ENCODE data around the gene RFTN1. TPM values are rescaled to one million over a fixed set of nuclear protein-coding genes. Genes with fewer than 3 reads are reported as not detected.

RFTN1 gene
- polyA plus RNA-seq, 4 donors, result 30.2 to 35.5 (median 32.5) TPM

GRCh38 chr3:16369885-16370284 lies 143.6 kb downstream of the RFTN1 start:
- DNase-seq (ENCODE audit: low read depth in 4 of 4, low spot score in 2 of 4), result no peak

GRCh38 chr3:16369276-16369675 lies 144.2 kb downstream of the RFTN1 start:
- DNase-seq (ENCODE audit: low read depth in 4 of 4, low spot score in 2 of 4), result no peak

DNA sequence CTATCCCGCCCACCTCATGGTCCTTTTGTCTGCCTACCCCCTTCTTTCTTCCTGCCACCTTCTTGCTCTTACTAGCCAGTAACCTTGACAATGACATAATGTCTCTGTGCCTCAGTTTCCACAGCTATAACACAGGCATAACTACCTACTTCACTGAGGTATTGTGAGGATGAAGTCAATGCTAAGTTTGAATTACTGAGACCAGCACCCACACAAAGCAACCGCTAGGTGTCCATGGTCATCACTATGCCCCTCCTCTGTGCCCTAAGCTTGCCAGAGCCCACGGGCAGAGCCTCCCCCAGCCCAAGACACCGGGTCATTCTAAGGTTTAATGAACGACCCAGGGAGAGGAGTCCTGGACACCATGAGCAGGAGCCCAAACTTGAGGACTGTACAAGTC lies 146.9 kb downstream of the RFTN1 start:
- no peak for DNase-seq (ENCODE audit: low read depth in 4 of 4, low spot score in 2 of 4)

GRCh38 chr3:16365491-16366128 lies 147.9 kb downstream of the RFTN1 start:
- no peak for DNase-seq (ENCODE audit: low read depth in 4 of 4, low spot score in 2 of 4)

DNA sequence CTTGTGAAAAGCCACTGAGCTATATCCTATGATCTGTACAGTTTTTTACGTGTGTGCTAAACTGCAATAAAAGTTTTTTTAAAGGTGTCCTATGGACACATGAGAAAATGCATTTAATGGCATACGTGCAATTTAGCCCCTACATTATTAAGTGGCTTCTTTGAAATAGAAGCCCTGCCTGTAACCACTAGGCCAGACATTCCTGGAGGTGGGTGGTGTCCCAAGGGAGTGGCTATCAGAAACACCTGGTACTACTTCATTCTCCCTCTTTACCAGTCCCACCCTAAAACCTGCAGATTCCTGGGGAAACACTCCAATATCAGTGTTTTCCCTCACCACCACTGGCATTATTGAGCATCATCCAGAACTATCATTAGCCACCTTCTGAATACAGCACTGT lies 148.5 kb downstream of the RFTN1 start:
- DNase-seq (ENCODE audit: low read depth in 4 of 4, low spot score in 2 of 4), result no peak

DNA sequence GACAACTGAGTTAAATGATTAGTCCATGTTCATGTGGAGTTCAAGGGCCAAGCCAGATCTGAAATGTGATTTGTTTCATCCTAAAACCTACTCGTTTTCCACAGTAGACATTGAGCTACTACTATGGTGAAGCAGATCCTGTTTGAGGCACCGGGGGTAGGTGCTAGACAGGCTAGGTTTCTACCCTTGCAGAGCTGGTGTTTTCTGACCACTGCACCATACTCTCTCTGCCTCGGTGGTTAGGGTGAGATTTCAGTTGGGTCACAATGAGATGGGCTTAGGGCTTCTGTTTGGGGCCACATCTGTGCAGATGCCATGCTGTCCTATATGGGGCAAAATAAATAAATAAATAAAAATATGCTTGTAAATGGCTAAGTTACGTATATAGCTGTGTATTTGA lies 149.2 kb downstream of the RFTN1 start:
- DNase-seq (ENCODE audit: low read depth in 4 of 4, low spot score in 2 of 4), result no peak

DNA sequence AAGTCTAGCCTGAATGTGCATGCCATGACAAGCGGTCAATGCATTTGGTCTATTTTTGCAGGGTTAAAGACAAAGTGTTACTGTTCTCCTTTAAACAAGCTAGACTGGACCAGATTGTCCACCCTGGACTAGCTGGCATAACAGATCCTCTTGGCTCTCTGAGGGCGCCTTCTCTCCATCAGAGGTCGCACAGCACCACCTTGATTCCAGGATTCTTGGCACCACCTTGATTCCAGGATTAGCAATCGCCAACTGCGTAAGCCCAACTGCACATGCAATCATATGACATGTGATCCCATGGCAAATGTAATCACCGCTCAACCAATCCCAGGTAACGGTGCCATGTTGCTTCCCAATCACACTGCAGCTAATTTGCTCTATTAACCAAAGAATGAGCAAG lies 149.9 kb downstream of the RFTN1 start:
- DNase-seq (ENCODE audit: low read depth in 4 of 4, low spot score in 2 of 4), result no peak

DNA sequence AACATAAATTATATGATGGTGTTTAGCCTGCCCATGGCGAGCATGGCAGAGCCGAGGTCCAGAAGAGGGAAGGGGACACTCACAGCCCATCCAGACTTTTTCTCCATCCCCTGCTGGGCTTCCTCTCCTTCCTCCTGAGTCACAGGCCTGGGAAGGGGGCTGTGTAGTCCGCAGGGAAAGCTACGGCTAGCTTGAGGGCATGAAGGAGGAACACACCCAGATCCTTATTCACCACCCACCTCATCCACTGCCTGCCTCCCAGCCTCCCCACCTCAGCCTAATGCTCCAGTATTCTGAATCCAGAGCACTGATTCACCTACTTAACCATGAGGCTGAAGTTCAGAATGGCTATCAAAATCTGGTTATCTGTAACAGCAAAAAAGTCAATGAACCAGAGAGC lies 150.7 kb downstream of the RFTN1 start:
- DNase-seq (ENCODE audit: low read depth in 4 of 4, low spot score in 2 of 4), result no peak

DNA sequence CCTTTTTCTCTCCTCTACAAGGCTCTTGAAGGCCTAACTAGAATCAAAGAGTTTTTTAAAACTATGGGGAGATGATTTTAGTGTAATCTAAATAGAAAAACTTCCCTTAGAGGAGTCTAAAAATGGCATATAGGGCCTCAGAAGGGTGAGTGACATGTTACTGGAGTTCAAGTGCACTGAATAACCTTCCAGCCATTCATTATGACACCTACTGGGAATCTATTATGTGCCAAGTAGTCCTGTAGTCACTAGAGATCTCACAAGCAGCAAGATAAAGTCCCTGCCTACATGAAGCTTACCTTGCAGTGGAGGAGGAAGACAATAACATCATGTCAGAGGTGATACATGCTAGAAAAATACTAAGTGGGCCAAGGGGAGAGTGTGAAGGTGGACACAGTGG lies 152.4 kb downstream of the RFTN1 start:
- DNase-seq (ENCODE audit: low read depth in 4 of 4, low spot score in 2 of 4), result no peak

- DNase-seq (ENCODE audit: low read depth in 4 of 4, low spot score in 2 of 4), result no peak
Observed at GRCh38 chr3:16359331-16359730, 154.2 kb downstream of the RFTN1 start.

DNA sequence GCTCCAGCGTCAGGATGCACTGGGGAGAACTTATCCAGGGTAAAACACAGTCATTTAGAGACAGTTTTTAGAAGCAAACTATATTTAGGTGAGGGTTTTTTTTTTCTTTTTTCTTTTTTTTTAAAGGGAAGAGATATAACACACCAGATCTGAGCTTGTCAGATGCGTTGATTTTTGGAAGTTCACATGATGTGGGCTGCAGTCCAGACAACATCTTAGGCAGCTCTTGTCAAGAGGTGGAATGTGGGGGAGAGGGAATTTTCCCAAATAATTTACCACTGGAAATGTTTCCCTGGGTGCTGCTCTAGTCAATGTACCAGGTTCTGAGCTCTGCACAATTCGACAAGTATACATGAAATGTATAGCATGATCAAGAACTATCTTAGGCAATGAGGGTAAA lies 155.2 kb downstream of the RFTN1 start:
- DNase-seq (ENCODE audit: low read depth in 4 of 4, low spot score in 2 of 4), result no peak

- DNase-seq (ENCODE audit: low read depth in 4 of 4, low spot score in 2 of 4), result no peak
Observed at GRCh38 chr3:16357186-16358121, 156.0 kb downstream of the RFTN1 start.

- DNase-seq (ENCODE audit: low read depth in 4 of 4, low spot score in 2 of 4), result no peak
Observed at GRCh38 chr3:16355828-16356227, 157.7 kb downstream of the RFTN1 start.

- DNase-seq (ENCODE audit: low read depth in 4 of 4, low spot score in 2 of 4), result no peak
Observed at GRCh38 chr3:16354291-16354690, 159.2 kb downstream of the RFTN1 start.

GRCh38 chr3:16352428-16352827 lies 161.1 kb downstream of the RFTN1 start:
- no peak for DNase-seq (ENCODE audit: low read depth in 4 of 4, low spot score in 2 of 4)

DNA sequence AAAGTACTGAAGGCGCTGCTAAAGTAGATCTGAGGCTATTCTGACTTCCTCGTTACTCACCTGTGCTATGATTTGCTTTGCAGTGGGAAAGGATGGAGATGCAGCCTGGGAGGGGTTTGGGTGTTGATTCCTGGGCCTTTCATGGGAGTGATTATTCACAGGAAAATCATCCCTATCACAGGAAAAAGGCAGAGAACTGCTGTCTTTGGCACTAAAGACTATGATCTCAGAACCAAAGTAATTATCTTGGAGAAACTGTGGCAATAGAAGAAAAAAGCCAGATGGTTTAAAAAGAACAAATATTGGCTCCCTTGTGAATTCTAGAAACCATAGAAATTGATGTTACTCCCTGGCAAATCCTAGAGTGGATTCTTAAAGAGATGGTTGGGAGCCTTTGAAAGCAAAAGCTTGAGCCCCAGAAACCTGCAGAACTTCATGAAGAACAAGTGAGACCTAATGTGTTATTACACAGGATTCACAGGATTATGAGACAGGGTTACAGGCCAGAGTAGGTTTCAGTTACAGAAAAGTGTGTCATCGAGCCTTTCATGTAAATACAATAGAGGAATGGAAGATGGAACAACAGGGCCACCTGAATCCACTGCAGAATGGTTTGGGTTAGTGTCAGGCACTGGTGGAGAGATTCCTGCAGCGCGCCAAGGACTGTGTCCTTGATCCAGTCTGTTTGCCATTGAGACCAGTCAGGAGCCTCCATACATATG lies 162.7 kb downstream of the RFTN1 start:
- DNase-seq (ENCODE audit: low read depth in 4 of 4, low spot score in 2 of 4), result no peak

- DNase-seq (ENCODE audit: low read depth in 4 of 4, low spot score in 2 of 4), result no peak
Observed at GRCh38 chr3:16349986-16350596, 163.4 kb downstream of the RFTN1 start.

DNA sequence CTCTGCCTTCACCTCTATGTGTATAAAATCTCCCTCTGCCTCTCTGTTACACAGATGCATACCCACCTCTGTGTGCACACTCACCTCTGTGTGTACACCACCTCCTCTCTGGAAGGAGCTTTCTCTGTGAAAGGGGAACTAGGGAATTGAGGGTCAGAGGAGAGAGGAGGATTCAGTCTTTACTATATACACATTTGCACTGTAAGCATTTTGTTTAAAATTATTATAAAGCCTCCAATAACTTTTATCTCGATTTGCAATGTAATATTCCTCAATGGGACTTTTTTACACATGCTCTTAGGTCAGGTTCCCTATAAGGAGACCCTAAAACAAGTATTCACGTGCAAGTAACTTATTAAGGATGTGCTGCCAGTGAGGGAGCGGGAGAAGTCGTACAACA lies 166.0 kb downstream of the RFTN1 start:
- DNase-seq (ENCODE audit: low read depth in 4 of 4, low spot score in 2 of 4), result no peak

- no peak for DNase-seq (ENCODE audit: low read depth in 4 of 4, low spot score in 2 of 4)
Observed at GRCh38 chr3:16346413-16347081, 167.0 kb downstream of the RFTN1 start.

- no peak for DNase-seq (ENCODE audit: low read depth in 4 of 4, low spot score in 2 of 4)
Observed at GRCh38 chr3:16343101-16343500, 170.4 kb downstream of the RFTN1 start.
